Measurements from ENCODE around the gene FOXK1.

The FOXK1 gene

GRCh38 chr7:4702961-4703512, 20.9 kb downstream of the FOXK1 start:
- TF ChIP-seq CTCF (IDR thresholded peaks at IDR 0.05): no peak
- H2AFZ ChIP-seq: no peak overlapping the region
- H3K4me1 ChIP-seq: no peaks in the 10 kb centered on the region
- H3K9ac ChIP-seq: no peak overlapping the region
- H3K4me2 ChIP-seq (ENCODE audit: low read length): no peak overlapping the region
- H3K9me3 ChIP-seq (ENCODE audit: control insufficient read depth, low read length): no peaks in the 10 kb centered on the region
- peaks cover 91% of the 10 kb centered on the region for H3K79me2 ChIP-seq
- H3K27ac ChIP-seq: no peak overlapping the region
- H3K36me3 ChIP-seq (ENCODE audit: control insufficient read depth, insufficient read depth, low read length): no peaks in the 10 kb centered on the region
- H3K4me3 ChIP-seq (ENCODE audit: low read depth, low read length): no peak overlapping the region
- no peaks in the 10 kb centered on the region for H3K27me3 ChIP-seq (ENCODE audit: control insufficient read depth, insufficient read depth, low read length)

GRCh38 chr7:4703532-4703931, 21.4 kb downstream of the FOXK1 start:
- no peak overlapping the region for H3K4me3 ChIP-seq (ENCODE audit: low read depth, low read length)
- no peak overlapping the region for H3K4me2 ChIP-seq (ENCODE audit: low read length)
- H3K79me2 ChIP-seq: peaks cover 92% of the 10 kb centered on the region
- H3K36me3 ChIP-seq (ENCODE audit: control insufficient read depth, insufficient read depth, low read length): no peaks in the 10 kb centered on the region
- H3K9me3 ChIP-seq (ENCODE audit: control insufficient read depth, low read length): no peaks in the 10 kb centered on the region
- no peaks in the 10 kb centered on the region for H3K27me3 ChIP-seq (ENCODE audit: control insufficient read depth, insufficient read depth, low read length)
- no peak overlapping the region for H2AFZ ChIP-seq
- H3K9ac ChIP-seq: no peak overlapping the region
- TF ChIP-seq CTCF (IDR thresholded peaks at IDR 0.05): no peak
- H3K4me1 ChIP-seq: no peaks in the 10 kb centered on the region
- no peak overlapping the region for H3K27ac ChIP-seq

GRCh38 chr7:4706384-4707216, 24.5 kb downstream of the FOXK1 start:
- Histone ChIP-seq H3K4me1 (no peaks in the 10 kb centered on the region), H3K4me3 (ENCODE audit: low read depth, low read length) (no peak overlapping the region), H3K79me2 (peaks cover 85% of the 10 kb centered on the region), H3K9me3 (ENCODE audit: control insufficient read depth, low read length) (no peaks in the 10 kb centered on the region), H3K4me2 (ENCODE audit: low read length) (no peak overlapping the region), H3K27ac (peak overlapping the region; percentile 30), H3K9ac (no peak overlapping the region), H3K36me3 (ENCODE audit: control insufficient read depth, insufficient read depth, low read length) (no peaks in the 10 kb centered on the region), H2AFZ (no peak overlapping the region), H3K27me3 (ENCODE audit: control insufficient read depth, insufficient read depth, low read length) (no peaks in the 10 kb centered on the region)
- TF ChIP-seq CTCF (IDR thresholded peaks at IDR 0.05): no peak

- H3K9ac ChIP-seq: no peak overlapping the region
- H3K4me1 ChIP-seq: no peaks in the 10 kb centered on the region
- H3K27ac ChIP-seq: peak overlapping the region; percentile 30
These were observed 25.2 kb downstream of the FOXK1 start for GRCh38 chr7:4707217-4707741.

More at GRCh38 chr7:4707217-4707741, 25.2 kb downstream of the FOXK1 start:
- Histone ChIP-seq H3K79me2 (peaks cover 87% of the 10 kb centered on the region), H3K9me3 (ENCODE audit: control insufficient read depth, low read length) (no peaks in the 10 kb centered on the region), H3K4me3 (ENCODE audit: low read depth, low read length) (no peak overlapping the region), H3K4me2 (ENCODE audit: low read length) (no peak overlapping the region), H3K27me3 (ENCODE audit: control insufficient read depth, insufficient read depth, low read length) (no peaks in the 10 kb centered on the region), H3K36me3 (ENCODE audit: control insufficient read depth, insufficient read depth, low read length) (no peaks in the 10 kb centered on the region), H2AFZ (no peak overlapping the region)
- no peak for TF ChIP-seq CTCF (IDR thresholded peaks at IDR 0.05)

Measured in parathyroid adenoma (tissue), 2 donors.